WERI-Rb-1 (cell line): ENCODE results near the gene NOL4L.

Experiments used
- DNase-seq: peaks from one replicate; pipeline ENCODE4 v3.0.0-alpha.2; 2020
- H3K27ac ChIP-seq: fragments of 250-450 bp; sonication (Bioruptor Pico); 2 replicates; pipeline ENCODE4 v1.5.1; 2020; ENCODE audit warnings: mild to moderate bottlenecking, moderate library complexity
- H3K27me3 ChIP-seq: fragments of 250-450 bp; sonication (Bioruptor Pico); 2 replicates; pipeline ENCODE4 v1.5.1; 2021; ENCODE audit warnings: mild to moderate bottlenecking, low read depth, moderate library complexity; ENCODE audit not compliant: insufficient read depth, severe bottlenecking
- H3K36me3 ChIP-seq: fragments of 250-450 bp; sonication (Bioruptor Pico); 2 replicates; pipeline ENCODE4 v1.5.1; 2020; ENCODE audit warnings: mild to moderate bottlenecking, moderate library complexity
- H3K4me3 ChIP-seq: 2 replicates; pipeline ENCODE4 v1.5.1; 2011; ENCODE audit warnings: low read depth, mild to moderate bottlenecking, control low read depth, low read length
- H3K9me3 ChIP-seq: fragments of 250-450 bp; sonication (Bioruptor Pico); 2 replicates; pipeline ENCODE4 v1.5.1; 2021; ENCODE audit warnings: mild to moderate bottlenecking, moderate library complexity; ENCODE audit not compliant: severe bottlenecking
- CTCF ChIP-seq: IDR thresholded peaks from 2 replicates; pipeline ENCODE4 v1.5.1; 2011; ENCODE audit warnings: low read depth, mild to moderate bottlenecking, control low read depth, inconsistent platforms, low read length

NOL4L gene

GRCh38 chr20:32567384-32568178 lies 17.6 kb downstream of the NOL4L start:
- H3K27me3 ChIP-seq = no peaks in the 10 kb centered on the region
- no peaks in the 10 kb centered on the region for H3K9me3 ChIP-seq
- no peak for DNase-seq
- H3K36me3 ChIP-seq = no peaks in the 10 kb centered on the region; the same call in none of the 2 replicates
- no peak for TF ChIP-seq CTCF
- no peak overlapping the region for H3K27ac ChIP-seq
- H3K4me3 ChIP-seq = no peak overlapping the region

- H3K27ac ChIP-seq = no peak overlapping the region
- no peaks in the 10 kb centered on the region; the same call in none of the 2 replicates for H3K36me3 ChIP-seq
- H3K4me3 ChIP-seq = no peak overlapping the region
- H3K27me3 ChIP-seq = no peaks in the 10 kb centered on the region
- H3K9me3 ChIP-seq = no peaks in the 10 kb centered on the region
- DNase-seq = no peak
- TF ChIP-seq CTCF = no peak
Observed at GRCh38 chr20:32566379-32567374, 18.5 kb downstream of the NOL4L start.

GRCh38 chr20:32565735-32566032 lies 19.4 kb downstream of the NOL4L start:
- no peaks in the 10 kb centered on the region for H3K27me3 ChIP-seq
- no peaks in the 10 kb centered on the region; the same call in none of the 2 replicates for H3K36me3 ChIP-seq
- no peak for TF ChIP-seq CTCF
- no peak overlapping the region for H3K27ac ChIP-seq
- no peak overlapping the region for H3K4me3 ChIP-seq
- no peak for DNase-seq
- H3K9me3 ChIP-seq = no peaks in the 10 kb centered on the region

GRCh38 chr20:32564921-32565734 lies 20.0 kb downstream of the NOL4L start:
- no peak for TF ChIP-seq CTCF

GRCh38 chr20:32564440-32564839 lies 20.7 kb downstream of the NOL4L start:
- no peak for TF ChIP-seq CTCF
- Histone ChIP-seq H3K4me3 (no peak overlapping the region), H3K9me3 (no peaks in the 10 kb centered on the region), H3K27me3 (no peaks in the 10 kb centered on the region), H3K36me3 (no peaks in the 10 kb centered on the region; the same call in none of the 2 replicates), H3K27ac (no peak overlapping the region)
- DNase-seq = no peak

More at GRCh38 chr20:32564921-32565734, 20.0 kb downstream of the NOL4L start:
- Histone ChIP-seq H3K4me3 (no peak overlapping the region), H3K27me3 (no peaks in the 10 kb centered on the region), H3K27ac (no peak overlapping the region), H3K36me3 (no peaks in the 10 kb centered on the region; the same call in none of the 2 replicates), H3K9me3 (no peaks in the 10 kb centered on the region)
- DNase-seq = no peak
